GM12892 (cell line): Measurements from ENCODE around the gene OSBPL10.

ENCODE experiments used
- POLR2AphosphoS5 ChIP-seq: IDR thresholded peaks from 2 replicates; pipeline ENCODE4 v1.6.1; 2011; ENCODE audit warnings: low read depth, low read length, control low read depth
- TAF1 ChIP-seq: IDR thresholded peaks from 2 replicates; pipeline ENCODE4 v1.6.1; 2011; ENCODE audit warnings: low read depth, mild to moderate bottlenecking, control low read depth, low read length, borderline replicate concordance

- TF ChIP-seq POLR2AphosphoS5 (no peak), TAF1 (no peak)
Measured at GRCh38 chr3:31680072-31680870, 300.8 kb downstream of the OSBPL10 start.
